GM12874 (cell line): ENCODE results near the gene KRT74.

Source experiments
- TF ChIP-seq, protein P1 (sequence below): IDR thresholded peaks from 2 replicates; pipeline ENCODE4 v1.5.1; 2011; ENCODE audit warnings: low read depth, mild to moderate bottlenecking, control low read depth, low read length, moderate library complexity; ENCODE audit not compliant: insufficient read depth

Gene KRT74

DNA sequence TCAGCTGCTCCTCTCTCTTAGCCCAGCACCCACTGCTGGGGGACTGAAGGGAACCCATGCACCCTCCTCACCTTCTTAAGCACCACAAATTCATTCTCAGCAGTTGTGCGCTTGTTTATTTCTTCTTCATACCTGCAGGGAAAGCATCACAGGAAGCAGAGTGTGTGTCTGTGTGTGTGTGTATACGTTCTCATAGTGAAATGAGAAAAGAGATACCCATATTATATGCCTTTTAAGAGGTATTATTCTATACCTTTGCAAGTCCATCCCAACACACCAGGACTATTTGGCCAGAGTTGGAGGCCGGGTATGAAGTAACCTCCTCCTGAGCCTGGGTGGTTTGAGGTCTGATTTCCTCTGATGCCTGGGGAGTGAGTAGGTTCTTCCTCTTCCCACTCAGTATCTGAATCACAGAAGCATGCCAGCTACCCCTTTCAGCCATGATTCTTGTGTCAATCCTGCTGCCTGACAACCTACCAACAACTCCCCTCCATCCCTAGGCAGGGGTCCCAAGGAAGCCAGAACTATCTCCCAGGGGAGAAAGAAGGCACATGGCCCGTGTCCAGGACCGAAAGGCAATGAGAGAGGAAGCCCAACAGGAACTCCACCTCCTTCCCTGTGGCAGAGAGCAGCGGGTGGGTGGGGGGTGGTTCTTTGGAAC, 41.7 kb upstream of the KRT74 start:
- TF ChIP-seq, protein P1, sequence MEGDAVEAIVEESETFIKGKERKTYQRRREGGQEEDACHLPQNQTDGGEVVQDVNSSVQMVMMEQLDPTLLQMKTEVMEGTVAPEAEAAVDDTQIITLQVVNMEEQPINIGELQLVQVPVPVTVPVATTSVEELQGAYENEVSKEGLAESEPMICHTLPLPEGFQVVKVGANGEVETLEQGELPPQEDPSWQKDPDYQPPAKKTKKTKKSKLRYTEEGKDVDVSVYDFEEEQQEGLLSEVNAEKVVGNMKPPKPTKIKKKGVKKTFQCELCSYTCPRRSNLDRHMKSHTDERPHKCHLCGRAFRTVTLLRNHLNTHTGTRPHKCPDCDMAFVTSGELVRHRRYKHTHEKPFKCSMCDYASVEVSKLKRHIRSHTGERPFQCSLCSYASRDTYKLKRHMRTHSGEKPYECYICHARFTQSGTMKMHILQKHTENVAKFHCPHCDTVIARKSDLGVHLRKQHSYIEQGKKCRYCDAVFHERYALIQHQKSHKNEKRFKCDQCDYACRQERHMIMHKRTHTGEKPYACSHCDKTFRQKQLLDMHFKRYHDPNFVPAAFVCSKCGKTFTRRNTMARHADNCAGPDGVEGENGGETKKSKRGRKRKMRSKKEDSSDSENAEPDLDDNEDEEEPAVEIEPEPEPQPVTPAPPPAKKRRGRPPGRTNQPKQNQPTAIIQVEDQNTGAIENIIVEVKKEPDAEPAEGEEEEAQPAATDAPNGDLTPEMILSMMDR: no peak

DNA sequence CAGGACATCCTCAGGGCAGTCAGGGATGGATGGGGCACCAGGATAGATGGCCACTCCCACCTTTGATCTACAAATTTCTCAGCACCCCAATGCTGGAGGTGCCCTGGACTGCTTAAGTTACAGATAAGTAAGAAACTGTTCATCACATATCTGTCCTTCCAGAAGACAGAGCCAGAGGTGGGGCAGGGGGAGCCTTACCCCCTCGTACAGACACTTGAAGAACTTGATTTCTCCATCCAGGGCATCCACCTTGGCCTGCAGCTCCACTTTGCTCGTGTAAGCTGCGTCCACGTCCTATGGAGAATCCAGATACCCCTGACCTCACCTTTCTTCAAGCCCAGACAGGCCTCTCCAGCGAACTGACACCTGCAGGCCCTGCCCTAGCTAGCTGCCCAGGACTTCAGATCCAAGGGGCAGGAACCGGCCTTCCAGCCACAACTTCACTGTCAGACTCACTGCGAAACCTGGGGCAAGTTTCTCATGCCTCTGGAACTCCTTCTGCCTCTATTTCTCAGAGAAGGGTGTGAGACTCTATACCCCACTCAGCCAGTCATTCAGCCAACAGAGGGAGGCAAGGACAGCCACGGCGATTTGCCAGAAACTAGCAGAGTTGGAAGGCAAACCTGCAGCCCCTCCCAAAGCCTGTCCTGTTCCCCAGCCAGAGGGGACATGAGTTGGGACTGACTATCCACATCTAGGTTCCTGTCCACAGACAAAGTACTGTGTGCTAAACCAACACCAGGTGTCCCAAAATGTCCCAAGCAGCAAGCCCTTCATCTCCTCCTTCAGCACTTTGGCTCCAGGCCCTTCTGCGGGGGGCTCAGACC, 41.0 kb upstream of the KRT74 start:
- TF ChIP-seq, protein P1: no peak

DNA sequence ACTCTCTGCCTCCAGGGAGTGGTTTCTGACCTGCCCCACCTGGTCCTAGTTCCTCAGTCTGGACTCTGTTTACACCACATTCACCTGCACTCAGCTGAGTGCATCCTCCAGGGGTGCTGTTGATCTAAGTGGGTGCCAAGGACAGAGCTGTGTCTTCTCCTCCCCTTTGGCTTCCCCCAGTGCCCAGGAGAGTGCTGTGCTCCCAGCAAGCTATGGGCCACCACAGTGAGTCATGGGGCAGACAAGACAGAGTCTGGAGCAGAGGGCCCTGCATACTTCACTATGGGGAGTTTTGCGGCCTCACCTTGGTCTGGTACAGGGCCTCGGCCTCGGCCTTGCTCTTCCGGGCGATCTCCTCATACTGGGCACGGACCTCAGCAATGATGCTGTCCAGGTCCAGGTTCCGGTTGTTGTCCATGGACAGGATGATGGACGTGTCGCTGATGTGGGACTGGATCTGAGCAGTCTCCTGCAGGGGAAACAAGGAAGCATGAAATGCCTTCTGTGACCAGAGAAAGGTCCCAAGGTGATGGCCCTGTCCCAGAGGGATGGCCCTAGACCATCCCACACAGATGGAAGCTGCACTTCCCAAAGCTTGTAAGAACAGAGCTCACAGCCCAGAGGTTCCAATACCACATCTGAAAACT, 39.9 kb upstream of the KRT74 start:
- TF ChIP-seq, protein P1: no peak

DNA sequence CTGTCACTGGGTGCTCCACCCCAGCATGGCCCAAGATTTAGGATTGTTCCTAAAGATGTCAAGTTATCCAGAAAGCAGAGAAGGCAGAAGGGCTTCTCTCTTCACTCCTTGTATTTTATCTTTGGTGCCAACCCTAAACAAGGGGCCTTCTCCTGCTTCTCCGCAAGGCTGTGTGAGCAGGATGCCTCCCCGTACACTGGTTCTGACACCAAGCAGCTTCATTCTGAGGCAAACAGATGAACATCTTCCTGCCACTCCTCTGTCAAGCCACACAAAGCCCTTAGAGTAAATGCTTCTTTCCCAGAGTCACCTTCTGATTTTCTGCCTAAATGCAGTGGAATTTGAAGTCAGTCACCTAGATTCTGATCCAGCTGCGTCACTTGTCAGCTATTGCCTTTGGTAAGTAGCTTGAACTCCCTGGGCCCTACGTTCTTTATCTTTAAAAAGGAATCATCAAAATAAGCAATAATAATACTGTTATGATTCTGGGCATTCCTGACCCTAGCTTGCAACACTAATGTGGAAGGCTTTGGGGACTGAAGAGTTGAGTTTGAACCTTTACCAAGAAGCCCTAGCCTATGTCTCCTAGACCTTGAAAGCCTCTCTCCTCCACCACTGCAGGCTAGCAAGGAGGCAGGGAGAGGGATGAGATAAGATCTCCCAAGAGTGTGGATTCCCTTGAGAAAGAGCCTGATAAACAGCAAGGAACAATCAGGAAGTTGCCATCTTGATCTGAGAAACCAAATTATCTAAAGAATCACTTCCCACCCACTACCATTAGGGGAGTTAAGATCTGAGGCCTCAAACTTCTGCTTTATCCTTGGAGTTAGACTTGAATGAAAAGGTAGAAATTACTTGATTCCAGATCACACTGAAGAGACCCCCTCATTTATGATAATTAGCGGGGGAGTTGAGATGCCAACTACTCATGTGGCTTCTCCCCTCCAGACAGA, 39.1 kb upstream of the KRT74 start:
- TF ChIP-seq, protein P1: no peak

DNA sequence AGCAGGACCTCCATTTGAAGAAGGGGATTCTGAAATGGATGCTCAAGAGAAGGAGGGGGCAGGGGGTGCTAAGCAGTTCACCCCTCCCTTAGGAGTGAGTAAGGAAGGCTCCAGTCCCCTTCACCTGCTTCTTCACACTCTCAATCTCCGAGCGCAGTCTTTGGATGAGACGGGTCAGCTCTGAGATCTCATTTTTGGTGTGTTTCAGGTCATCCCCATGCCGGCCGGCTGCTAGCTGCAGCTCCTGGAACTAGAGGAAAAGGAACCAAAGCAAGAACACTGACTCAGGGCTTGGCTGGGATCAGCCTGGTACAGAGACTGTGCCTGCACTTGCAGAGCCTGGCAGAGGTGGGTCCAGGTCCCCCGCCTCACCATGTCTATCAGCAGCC, 37.4 kb upstream of the KRT74 start:
- TF ChIP-seq, protein P1: no peak

DNA sequence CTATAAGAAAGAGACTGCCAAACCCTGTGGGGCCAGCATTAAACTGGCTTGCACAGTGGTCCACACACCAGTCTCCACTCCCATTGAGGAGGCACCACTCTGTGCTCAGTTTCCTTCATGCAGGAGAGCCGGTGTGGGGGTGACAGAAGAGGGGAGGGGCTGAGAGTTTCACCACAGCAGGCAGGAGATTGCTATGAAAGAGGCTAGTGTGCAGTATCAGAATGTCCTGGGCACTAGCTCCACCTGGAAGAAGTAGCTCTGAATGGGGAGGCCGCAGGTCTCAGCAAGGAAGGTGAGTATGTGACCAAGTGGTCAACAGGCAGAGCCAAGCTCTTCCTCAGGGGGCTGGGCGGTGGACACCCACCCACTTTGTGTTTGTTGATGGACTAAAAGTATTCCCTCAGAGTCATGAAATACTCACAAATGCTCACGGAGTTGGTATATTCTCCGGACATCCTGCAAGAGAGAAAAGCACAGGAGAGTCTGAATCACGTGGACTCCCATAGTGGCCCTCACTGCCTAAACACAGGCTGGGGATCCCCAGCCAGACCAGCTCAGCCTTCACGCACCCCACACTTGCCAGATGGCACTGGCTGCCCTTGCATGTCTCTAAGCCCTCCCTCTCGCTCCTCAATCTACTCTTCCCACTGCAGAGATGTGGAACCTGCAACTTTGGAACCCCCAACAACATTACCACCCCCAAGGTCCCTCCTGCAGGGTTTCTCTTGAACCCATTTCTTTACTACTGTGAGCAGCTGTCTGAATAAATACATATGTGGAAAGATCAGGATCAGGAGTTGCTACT, 35.4 kb upstream of the KRT74 start:
- TF ChIP-seq, protein P1: no peak
